GM10248 (cell line): ENCODE measurements around the gene HSD3B7.

Experiments used
- CTCF ChIA-PET: fragments of 300-600 bp; sonication (Branson Sonifier 250); formaldehyde crosslinking; extraction: SDS; loops from one replicate; lab custom pipeline; 2021; ENCODE audit warnings: antibody characterized with exemption; lab: Yijun Ruan, JAX
- POLR2A ChIA-PET: fragments of 350-650 bp; sonication (Branson Sonifier 250); formaldehyde crosslinking; extraction: SDS; loops from one replicate; lab custom pipeline; 2020; ENCODE audit warnings: antibody characterized with exemption; lab: Yijun Ruan, JAX
- DNase-seq: peaks from one replicate; pipeline ENCODE4 v3.0.0; 2012; ENCODE audit errors: extremely low spot score
- TF ChIP-seq, protein P1 (sequence below): IDR thresholded peaks from 2 replicates; pipeline ENCODE4 v1.5.1; 2012; ENCODE audit warnings: mild to moderate bottlenecking, low read depth; ENCODE audit errors: extremely low read depth, missing control alignments, control extremely low read depth

The HSD3B7 gene

GRCh38 chr16:31002862-31003341 is 17.9 kb downstream of the HSD3B7 start:
- ChIA-PET CTCF (interaction anchor here (1.0 to 2.0 kb wide), 5 partner anchors 12 to 139 kb away, joined by 3 to 7 read pairs (median 5); partner anchors contain the start of gene HSD3B7), POLR2A (no interaction called here)
- TF ChIP-seq, protein P1, sequence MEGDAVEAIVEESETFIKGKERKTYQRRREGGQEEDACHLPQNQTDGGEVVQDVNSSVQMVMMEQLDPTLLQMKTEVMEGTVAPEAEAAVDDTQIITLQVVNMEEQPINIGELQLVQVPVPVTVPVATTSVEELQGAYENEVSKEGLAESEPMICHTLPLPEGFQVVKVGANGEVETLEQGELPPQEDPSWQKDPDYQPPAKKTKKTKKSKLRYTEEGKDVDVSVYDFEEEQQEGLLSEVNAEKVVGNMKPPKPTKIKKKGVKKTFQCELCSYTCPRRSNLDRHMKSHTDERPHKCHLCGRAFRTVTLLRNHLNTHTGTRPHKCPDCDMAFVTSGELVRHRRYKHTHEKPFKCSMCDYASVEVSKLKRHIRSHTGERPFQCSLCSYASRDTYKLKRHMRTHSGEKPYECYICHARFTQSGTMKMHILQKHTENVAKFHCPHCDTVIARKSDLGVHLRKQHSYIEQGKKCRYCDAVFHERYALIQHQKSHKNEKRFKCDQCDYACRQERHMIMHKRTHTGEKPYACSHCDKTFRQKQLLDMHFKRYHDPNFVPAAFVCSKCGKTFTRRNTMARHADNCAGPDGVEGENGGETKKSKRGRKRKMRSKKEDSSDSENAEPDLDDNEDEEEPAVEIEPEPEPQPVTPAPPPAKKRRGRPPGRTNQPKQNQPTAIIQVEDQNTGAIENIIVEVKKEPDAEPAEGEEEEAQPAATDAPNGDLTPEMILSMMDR, result no peak
- DNase-seq, result no peak

DNA sequence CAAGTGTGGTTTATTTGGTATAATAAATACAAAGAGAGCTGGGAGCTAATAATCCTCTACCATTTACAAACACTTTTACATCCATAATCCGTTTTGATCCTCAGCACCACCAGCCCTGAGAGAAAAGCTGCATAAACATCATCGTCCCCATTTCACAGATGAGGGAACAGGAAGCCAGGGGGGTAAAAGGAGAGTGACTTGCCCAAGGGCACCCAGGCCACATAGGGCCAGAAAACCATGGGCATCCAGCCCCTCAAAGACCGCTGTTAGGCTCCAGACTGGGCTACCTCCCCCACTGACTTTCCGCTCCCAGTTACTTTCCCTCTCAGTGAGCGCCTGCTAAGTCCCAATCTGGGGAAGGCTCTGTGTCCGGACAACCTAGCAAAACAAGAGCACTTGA is 18.7 kb downstream of the HSD3B7 start:
- TF ChIP-seq, protein P1, result no peak
- POLR2A ChIA-PET, result no interaction called here
- CTCF ChIA-PET, result interaction anchor here (1.4 to 2.0 kb wide), 2 partner anchors 11 to 25 kb away, joined by 3 to 7 read pairs; no protein-coding TSS in a partner anchor
- DNase-seq, result no peak

GRCh38 chr16:31004658-31005057 is 19.7 kb downstream of the HSD3B7 start:
- TF ChIP-seq, protein P1, result no peak
- no peak for DNase-seq
- ChIA-PET POLR2A (no interaction called here), CTCF (no interaction called here)

GRCh38 chr16:31005350-31006085 is 20.5 kb downstream of the HSD3B7 start:
- ChIA-PET CTCF (no interaction called here), POLR2A (no interaction called here)
- DNase-seq, result no peak
- TF ChIP-seq, protein P1, result no peak

GRCh38 chr16:31006086-31006385 is 21.0 kb downstream of the HSD3B7 start:
- CTCF ChIA-PET, result no interaction called here
- DNase-seq, result no peak
- POLR2A ChIA-PET, result no interaction called here
- TF ChIP-seq, protein P1, result no peak

GRCh38 chr16:31006589-31006988 is 21.6 kb downstream of the HSD3B7 start:
- POLR2A ChIA-PET, result interaction anchor here (1.4 kb wide), 1 partner anchor 174 kb away, joined by 3 read pairs; no protein-coding TSS in a partner anchor
- CTCF ChIA-PET, result no interaction called here
- DNase-seq, result no peak
- TF ChIP-seq, protein P1, result no peak
